ENCODE measurements around the gene WDR13.
A peak's percentile ranks its signal among the peaks of the same experiment; 100 is the strongest.

Gene WDR13

DNA sequence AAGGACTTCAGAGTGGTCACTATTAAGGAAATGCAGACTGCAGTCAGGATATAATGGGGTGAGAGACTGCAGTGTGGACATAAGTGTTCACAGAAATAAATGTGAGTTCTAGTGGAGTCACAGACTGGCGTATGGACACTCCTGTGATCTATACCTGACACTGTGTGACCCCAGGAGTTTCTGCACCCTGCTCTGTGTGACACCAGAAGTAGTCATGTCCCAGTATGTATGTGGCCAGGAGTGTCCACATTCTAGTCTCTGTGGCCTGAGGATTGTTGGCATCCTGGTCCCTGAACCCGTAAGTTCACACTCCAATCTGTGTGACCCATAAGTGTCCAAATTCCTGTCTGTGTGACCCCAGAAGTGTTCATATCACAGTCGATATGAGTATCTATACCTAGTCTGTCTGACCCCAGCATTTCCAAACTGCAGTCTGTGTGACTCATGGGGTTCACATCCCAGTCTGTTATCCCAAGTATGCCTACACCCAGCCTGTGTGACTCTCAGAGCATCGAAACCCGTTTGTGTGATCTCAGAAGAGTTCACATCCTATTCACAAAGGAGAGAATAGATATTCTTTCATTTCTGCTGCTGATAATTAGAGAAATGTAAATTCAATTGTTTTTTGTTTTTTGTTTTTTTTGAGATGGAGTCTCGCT lies 16.3 kb downstream of the WDR13 start:
- Histone ChIP-seq H3K27ac (ENCODE audit: low read depth, low read length) (no peak overlapping the region), H3K4me3 (ENCODE audit: low read depth in 1 of 2, low read length in 2 of 2) (no peak overlapping the region), H3K36me3 (ENCODE audit: control insufficient read depth in 1 of 2, insufficient read depth in 2 of 2, low read length in 2 of 2) (no peaks in the 10 kb centered on the region), H3K9me3 (ENCODE audit: control insufficient read depth in 1 of 2, low read length in 2 of 2) (no peaks in the 10 kb centered on the region), H3K27me3 (ENCODE audit: control insufficient read depth in 1 of 2, insufficient read depth in 2 of 2, low read length in 2 of 2) (no peaks in the 10 kb centered on the region), H3K4me1 (ENCODE audit: control insufficient read depth in 1 of 2, insufficient read depth in 2 of 2, low read length in 2 of 2) (no peaks in the 10 kb centered on the region), H3K9ac (ENCODE audit: low read depth in 1 of 2, low read length in 2 of 2) (no peak overlapping the region)

DNA sequence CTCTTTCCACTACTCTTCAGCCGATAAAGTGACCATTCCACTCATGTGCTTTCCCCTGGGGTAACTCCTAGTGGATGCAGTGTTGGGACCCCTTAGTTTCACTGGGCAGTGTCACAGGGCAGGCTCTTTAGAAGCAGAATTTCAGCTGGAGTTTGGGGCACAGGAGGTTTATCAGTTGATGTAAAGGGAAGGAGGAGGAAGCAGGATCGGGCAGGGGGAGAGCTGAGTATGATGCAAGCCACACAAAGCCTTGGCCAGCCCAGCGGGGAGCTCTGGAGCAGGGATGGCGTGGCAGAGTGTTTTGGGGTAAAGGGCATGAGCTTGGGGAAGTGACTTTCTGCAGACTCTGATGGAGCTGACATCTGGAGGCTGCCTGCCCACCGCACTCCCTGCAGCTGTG lies 19.3 kb downstream of the WDR13 start:
- H3K4me1 ChIP-seq (ENCODE audit: control insufficient read depth in 1 of 2, insufficient read depth in 2 of 2, low read length in 2 of 2), result no peaks in the 10 kb centered on the region
- no peak overlapping the region for H3K4me3 ChIP-seq (ENCODE audit: low read depth in 1 of 2, low read length in 2 of 2)
- no peaks in the 10 kb centered on the region for H3K36me3 ChIP-seq (ENCODE audit: control insufficient read depth in 1 of 2, insufficient read depth in 2 of 2, low read length in 2 of 2)
- H3K9me3 ChIP-seq (ENCODE audit: control insufficient read depth in 1 of 2, low read length in 2 of 2), result no peaks in the 10 kb centered on the region
- no peak overlapping the region for H3K9ac ChIP-seq (ENCODE audit: low read depth in 1 of 2, low read length in 2 of 2)
- no peaks in the 10 kb centered on the region for H3K27me3 ChIP-seq (ENCODE audit: control insufficient read depth in 1 of 2, insufficient read depth in 2 of 2, low read length in 2 of 2)
- H3K27ac ChIP-seq (ENCODE audit: low read depth, low read length), result no peak overlapping the region

DNA sequence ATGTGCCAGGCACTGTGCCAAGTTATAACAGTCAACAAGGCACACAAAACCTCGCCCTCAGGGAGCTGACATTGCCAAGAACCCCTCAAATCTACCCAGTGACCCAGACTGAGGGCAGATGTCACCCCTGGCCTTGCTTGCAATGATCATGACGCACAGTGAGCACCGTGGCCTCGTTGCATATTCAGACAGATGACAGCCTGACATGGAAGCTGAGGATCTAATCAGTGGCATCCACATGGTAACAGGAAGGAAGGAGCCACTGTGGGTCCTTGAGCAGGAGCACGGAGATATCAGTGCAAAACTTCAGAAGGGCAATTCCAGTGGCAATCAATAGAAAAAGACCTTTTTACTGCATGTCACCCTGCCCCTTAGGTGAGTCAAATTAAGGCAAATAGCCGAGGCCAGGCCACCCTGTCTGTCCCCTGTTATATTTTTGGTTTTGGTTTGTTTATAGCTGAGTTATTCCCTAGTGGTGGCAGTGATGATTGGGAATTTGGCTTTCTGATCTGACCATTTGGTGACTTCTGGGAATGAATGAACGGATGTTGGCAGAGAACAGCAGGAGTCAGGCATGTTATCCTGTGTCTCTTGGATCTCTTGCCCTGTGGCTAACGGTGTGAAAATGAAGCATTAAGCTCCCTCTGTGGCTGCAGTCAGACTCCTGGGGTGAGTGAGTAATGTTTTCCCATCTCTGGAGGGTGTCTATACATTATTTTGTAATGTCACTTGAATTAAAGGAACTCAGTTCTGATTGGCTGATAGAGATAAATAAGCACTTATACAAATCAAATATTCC lies 20.4 kb downstream of the WDR13 start:
- Histone ChIP-seq H3K9me3 (ENCODE audit: control insufficient read depth in 1 of 2, low read length in 2 of 2) (no peaks in the 10 kb centered on the region), H3K4me1 (ENCODE audit: control insufficient read depth in 1 of 2, insufficient read depth in 2 of 2, low read length in 2 of 2) (no peaks in the 10 kb centered on the region), H3K27me3 (ENCODE audit: control insufficient read depth in 1 of 2, insufficient read depth in 2 of 2, low read length in 2 of 2) (no peaks in the 10 kb centered on the region), H3K36me3 (ENCODE audit: control insufficient read depth in 1 of 2, insufficient read depth in 2 of 2, low read length in 2 of 2) (no peaks in the 10 kb centered on the region), H3K9ac (ENCODE audit: low read depth in 1 of 2, low read length in 2 of 2) (no peak overlapping the region), H3K27ac (ENCODE audit: low read depth, low read length) (no peak overlapping the region), H3K4me3 (ENCODE audit: low read depth in 1 of 2, low read length in 2 of 2) (no peak overlapping the region)

DNA sequence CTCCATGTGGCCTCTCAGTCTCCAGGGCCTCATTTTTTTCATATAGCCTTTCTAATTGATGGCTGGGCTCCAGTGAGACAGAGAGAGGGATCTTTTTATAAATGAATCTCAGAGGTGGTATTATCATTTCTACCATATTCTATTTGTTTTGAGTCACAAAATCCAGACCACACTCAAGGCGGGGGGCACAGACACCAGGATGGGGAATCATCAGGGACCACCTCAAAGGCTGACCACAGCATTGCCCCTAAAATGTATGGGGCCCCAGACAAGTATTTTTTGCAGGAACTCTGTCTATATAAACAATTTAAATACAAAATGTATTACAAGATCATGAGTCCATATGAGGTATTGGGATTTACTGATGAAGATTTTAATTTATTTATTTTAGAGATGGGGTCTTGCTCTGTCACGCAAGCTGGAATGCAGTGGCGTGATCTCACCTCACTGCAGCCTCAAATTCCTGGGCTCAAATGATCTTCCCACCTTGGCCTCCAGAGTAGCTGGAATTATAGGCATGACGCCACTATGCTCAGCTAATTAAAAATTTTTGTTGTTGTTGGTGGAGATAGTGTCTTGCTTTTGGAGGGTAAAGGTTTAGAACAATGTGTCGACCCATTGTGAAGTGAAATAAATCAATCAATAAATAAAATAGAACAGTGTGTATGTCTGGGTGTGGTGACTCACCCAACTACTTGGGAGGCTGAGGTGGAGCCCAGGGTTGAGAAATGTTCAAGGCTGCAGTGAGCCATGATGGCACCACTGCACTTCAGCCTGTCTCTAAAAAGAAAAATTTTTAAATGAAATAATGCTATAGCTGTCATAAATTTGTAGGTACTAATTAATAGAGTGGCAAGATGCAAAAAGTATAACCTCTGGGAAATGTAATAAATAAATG lies 29.4 kb downstream of the WDR13 start:
- Histone ChIP-seq H3K9ac (ENCODE audit: low read depth in 1 of 2, low read length in 2 of 2) (no peak overlapping the region), H3K4me1 (ENCODE audit: control insufficient read depth in 1 of 2, insufficient read depth in 2 of 2, low read length in 2 of 2) (peaks cover 0 to under 1% of the 10 kb centered on the region in 2 donors), H3K36me3 (ENCODE audit: control insufficient read depth in 1 of 2, insufficient read depth in 2 of 2, low read length in 2 of 2) (no peaks in the 10 kb centered on the region), H3K27me3 (ENCODE audit: control insufficient read depth in 1 of 2, insufficient read depth in 2 of 2, low read length in 2 of 2) (no peaks in the 10 kb centered on the region), H3K4me3 (ENCODE audit: low read depth in 1 of 2, low read length in 2 of 2) (no peak overlapping the region), H3K27ac (ENCODE audit: low read depth, low read length) (no peak overlapping the region), H3K9me3 (ENCODE audit: control insufficient read depth in 1 of 2, low read length in 2 of 2) (no peaks in the 10 kb centered on the region)

DNA sequence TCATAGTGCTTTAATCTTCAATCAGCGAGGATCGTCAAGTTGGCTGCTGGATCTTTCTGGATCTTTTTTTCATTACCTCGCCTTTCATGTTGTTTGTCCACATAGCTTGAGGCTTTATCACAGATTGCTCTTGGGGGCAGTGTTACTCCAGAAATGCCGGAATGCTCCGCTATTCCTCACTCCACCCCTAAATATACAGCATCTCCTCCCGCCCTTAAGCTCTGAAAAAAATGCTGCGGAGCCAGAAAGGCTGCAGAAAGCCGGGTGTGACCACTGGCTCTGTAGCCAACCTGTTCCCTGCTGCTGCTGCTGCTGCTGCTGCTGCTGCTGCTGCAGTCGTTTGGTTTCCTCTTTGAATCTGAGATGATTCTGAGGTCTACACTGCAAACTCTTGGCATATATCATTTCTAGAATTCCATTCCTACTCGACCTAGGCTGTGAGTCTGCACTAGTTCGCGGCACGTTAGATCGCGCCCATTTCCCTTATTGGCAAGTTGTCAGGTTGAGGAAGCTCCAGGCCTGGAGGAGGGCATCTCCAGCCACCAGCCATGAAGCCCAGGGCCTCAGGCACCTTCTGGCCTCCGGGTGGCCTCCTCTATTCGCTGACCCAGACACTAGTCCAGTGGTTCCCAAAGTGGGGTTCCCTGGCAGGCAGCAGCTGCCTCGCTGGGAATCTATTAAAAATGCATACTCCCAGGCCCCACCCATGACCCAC lies 34.2 kb downstream of the WDR13 start:
- Histone ChIP-seq H3K4me1 (ENCODE audit: control insufficient read depth in 1 of 2, insufficient read depth in 2 of 2, low read length in 2 of 2) (peaks cover 0 to 7% of the 10 kb centered on the region in 2 donors), H3K9me3 (ENCODE audit: control insufficient read depth in 1 of 2, low read length in 2 of 2) (no peaks in the 10 kb centered on the region), H3K36me3 (ENCODE audit: control insufficient read depth in 1 of 2, insufficient read depth in 2 of 2, low read length in 2 of 2) (no peaks in the 10 kb centered on the region), H3K27me3 (ENCODE audit: control insufficient read depth in 1 of 2, insufficient read depth in 2 of 2, low read length in 2 of 2) (no peaks in the 10 kb centered on the region), H3K9ac (ENCODE audit: low read depth in 1 of 2, low read length in 2 of 2) (no peak overlapping the region), H3K27ac (ENCODE audit: low read depth, low read length) (no peak overlapping the region), H3K4me3 (ENCODE audit: low read depth in 1 of 2, low read length in 2 of 2) (peak overlapping the region; percentile 35 to 36)

DNA sequence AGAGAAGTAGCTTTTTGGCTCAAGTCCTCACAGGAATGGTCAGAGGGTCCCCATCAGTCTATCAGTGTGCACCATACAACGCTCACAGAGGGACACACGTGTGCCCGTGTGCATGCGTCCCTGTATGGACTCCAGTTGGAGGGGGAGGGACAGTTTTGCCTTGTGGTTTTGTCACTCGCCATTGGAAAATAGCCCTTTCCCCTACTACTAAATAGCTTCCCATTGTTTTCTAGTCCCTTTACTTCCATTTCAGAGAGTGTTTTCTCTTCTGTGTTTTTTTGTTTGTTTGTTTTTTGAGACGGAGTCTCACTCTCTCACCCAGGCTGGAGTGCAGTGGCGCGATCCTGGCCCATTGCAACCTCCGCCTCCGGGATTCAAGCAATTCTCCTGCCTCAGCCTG lies 34.9 kb downstream of the WDR13 start:
- no peak overlapping the region for H3K27ac ChIP-seq (ENCODE audit: low read depth, low read length)
- no peak overlapping the region for H3K4me3 ChIP-seq (ENCODE audit: low read depth in 1 of 2, low read length in 2 of 2)

DNA sequence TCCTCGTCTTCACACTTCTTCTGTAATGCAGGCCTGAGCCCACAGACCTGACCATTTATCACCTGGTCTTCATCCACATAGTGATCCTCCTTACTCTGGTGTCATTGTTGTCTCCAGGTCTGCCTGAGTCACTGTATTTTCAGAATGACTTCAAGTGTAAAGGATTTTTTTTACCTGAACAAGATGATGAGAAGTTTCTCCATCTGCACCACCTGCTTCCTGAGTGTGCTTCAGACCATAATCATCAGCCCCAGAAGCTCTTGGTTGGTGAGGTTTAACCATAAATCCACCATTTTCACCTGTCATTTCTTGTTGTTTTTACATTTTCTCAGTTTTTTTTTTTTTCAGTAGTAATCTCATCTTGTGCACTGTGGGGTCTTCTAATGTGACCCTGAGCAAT lies 39.0 kb downstream of the WDR13 start:
- no peak overlapping the region for H3K27ac ChIP-seq (ENCODE audit: low read depth, low read length)
- no peaks in the 10 kb centered on the region for H3K27me3 ChIP-seq (ENCODE audit: control insufficient read depth in 1 of 2, insufficient read depth in 2 of 2, low read length in 2 of 2)
- H3K36me3 ChIP-seq (ENCODE audit: control insufficient read depth in 1 of 2, insufficient read depth in 2 of 2, low read length in 2 of 2), result no peaks in the 10 kb centered on the region
- no peak overlapping the region for H3K9ac ChIP-seq (ENCODE audit: low read depth in 1 of 2, low read length in 2 of 2)
- H3K4me1 ChIP-seq (ENCODE audit: control insufficient read depth in 1 of 2, insufficient read depth in 2 of 2, low read length in 2 of 2), result peaks cover 0 to 7% of the 10 kb centered on the region in 2 donors
- H3K9me3 ChIP-seq (ENCODE audit: control insufficient read depth in 1 of 2, low read length in 2 of 2), result no peaks in the 10 kb centered on the region
- no peak overlapping the region for H3K4me3 ChIP-seq (ENCODE audit: low read depth in 1 of 2, low read length in 2 of 2)

More for the DNA sequence above, 34.9 kb downstream of the WDR13 start:
- no peaks in the 10 kb centered on the region for H3K9me3 ChIP-seq (ENCODE audit: control insufficient read depth in 1 of 2, low read length in 2 of 2)
- H3K4me1 ChIP-seq (ENCODE audit: control insufficient read depth in 1 of 2, insufficient read depth in 2 of 2, low read length in 2 of 2), result peaks cover 0 to 7% of the 10 kb centered on the region in 2 donors
- H3K27me3 ChIP-seq (ENCODE audit: control insufficient read depth in 1 of 2, insufficient read depth in 2 of 2, low read length in 2 of 2), result no peaks in the 10 kb centered on the region
- H3K9ac ChIP-seq (ENCODE audit: low read depth in 1 of 2, low read length in 2 of 2), result no peak overlapping the region
- H3K36me3 ChIP-seq (ENCODE audit: control insufficient read depth in 1 of 2, insufficient read depth in 2 of 2, low read length in 2 of 2), result no peaks in the 10 kb centered on the region

DNA sequence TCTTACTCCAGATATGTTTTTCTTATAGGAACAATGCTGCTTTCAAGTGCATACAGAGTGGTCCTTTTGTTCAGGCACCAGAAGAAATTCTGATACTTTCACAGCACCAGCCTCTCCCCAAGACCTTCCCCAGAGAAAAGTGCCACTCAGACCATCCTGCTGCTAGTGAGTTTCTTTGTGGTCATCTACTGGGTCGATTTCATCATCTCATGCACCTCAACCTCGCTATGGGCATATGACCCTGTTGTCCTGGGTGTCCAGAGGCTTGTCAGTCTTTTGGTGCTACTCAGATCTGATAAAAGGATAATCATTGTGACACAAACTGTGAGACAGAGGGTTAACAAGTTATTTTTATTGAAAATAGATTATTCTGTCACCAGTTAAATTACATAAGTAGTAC lies 39.5 kb downstream of the WDR13 start:
- H3K4me1 ChIP-seq (ENCODE audit: control insufficient read depth in 1 of 2, insufficient read depth in 2 of 2, low read length in 2 of 2), result peaks cover 0 to 5% of the 10 kb centered on the region in 2 donors
- no peak overlapping the region for H3K4me3 ChIP-seq (ENCODE audit: low read depth in 1 of 2, low read length in 2 of 2)
- H3K27me3 ChIP-seq (ENCODE audit: control insufficient read depth in 1 of 2, insufficient read depth in 2 of 2, low read length in 2 of 2), result no peaks in the 10 kb centered on the region
- H3K36me3 ChIP-seq (ENCODE audit: control insufficient read depth in 1 of 2, insufficient read depth in 2 of 2, low read length in 2 of 2), result no peaks in the 10 kb centered on the region
- H3K9ac ChIP-seq (ENCODE audit: low read depth in 1 of 2, low read length in 2 of 2), result no peak overlapping the region
- no peaks in the 10 kb centered on the region for H3K9me3 ChIP-seq (ENCODE audit: control insufficient read depth in 1 of 2, low read length in 2 of 2)
- no peak overlapping the region for H3K27ac ChIP-seq (ENCODE audit: low read depth, low read length)

DNA sequence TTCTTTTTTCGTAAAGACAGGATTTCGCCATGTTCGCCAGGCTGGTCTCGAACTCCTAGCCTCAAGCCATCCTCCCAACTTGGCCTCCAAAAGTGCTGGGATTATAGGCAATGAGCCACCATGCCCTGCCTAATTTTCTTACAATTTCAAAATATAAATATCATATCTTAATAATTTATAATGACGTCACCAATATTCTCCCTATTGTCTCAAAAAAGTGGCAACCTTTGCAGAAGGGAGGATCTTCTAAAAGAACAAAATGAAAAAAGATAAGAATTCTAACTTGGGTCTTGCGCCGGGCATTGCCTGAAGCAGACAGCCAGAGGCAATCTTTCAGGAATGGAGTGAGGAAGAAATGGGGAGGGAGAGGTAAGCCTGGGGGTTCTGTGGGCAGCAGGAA lies 48.4 kb downstream of the WDR13 start:
- no peak overlapping the region for H3K4me3 ChIP-seq (ENCODE audit: low read depth in 1 of 2, low read length in 2 of 2)
- no peaks in the 10 kb centered on the region for H3K27me3 ChIP-seq (ENCODE audit: control insufficient read depth in 1 of 2, insufficient read depth in 2 of 2, low read length in 2 of 2)
- no peaks in the 10 kb centered on the region for H3K9me3 ChIP-seq (ENCODE audit: control insufficient read depth in 1 of 2, low read length in 2 of 2)
- H3K27ac ChIP-seq (ENCODE audit: low read depth, low read length), result no peak overlapping the region
- no peaks in the 10 kb centered on the region for H3K36me3 ChIP-seq (ENCODE audit: control insufficient read depth in 1 of 2, insufficient read depth in 2 of 2, low read length in 2 of 2)
- H3K4me1 ChIP-seq (ENCODE audit: control insufficient read depth in 1 of 2, insufficient read depth in 2 of 2, low read length in 2 of 2), result no peaks in the 10 kb centered on the region
- H3K9ac ChIP-seq (ENCODE audit: low read depth in 1 of 2, low read length in 2 of 2), result no peak overlapping the region
